Measurements from ENCODE around the gene NCAM2. TPM values are rescaled to one million over a fixed set of nuclear protein-coding genes. Genes with fewer than 3 reads are reported as not detected.

NCAM2 gene
- total and polyA plus RNA-seq, 9 donors: 0.35 to 6.8 (median 1.2) TPM

DNA sequence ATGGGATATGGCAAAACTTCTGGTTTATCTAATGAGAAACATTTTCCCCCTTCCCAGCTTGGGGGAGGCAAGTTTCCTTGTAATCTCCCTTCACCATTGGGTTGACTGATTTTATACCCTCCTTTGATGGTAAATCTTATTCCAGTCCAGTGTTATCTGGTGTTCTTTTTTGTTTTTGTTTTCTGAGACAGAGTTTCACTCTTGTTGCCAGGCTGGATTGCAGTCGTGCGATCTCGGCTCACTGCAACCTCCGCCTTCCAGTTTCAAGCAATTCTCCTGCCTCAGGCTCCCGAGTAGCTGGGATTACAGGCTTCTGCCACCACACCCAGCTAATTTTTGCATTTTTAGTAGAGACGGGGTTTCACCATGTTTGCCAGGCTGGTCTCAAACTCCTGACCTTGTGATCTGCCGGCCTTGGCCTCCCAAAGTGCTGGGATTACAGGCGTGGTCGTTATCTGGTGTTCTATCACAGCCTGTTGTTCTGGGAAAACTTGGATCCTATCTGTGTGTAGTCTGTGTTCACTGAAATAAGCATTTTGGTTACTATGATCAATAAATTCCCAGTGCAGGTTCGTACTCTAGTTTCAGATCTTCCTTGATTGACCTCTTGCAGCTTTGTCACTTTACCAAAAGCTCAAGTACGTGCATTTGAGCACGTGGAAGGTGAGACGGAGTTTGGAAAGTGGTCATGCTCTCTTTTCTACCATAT, 281.1 kb downstream of the NCAM2 start:
- H3K27me3 ChIP-seq: no peaks in the 10 kb centered on the region
- no peak overlapping the region for H3K27ac ChIP-seq
- no peaks in the 10 kb centered on the region for H3K36me3 ChIP-seq
- intact Hi-C loops (cut with DNase I): no loop called here
- no peak overlapping the region for H3K4me3 ChIP-seq
- H3K9me3 ChIP-seq: no peaks in the 10 kb centered on the region
- WGBS, 3 donors: 69 to 79% (median 72%) methylated on average over 13 of the region's 13 CpGs
- TF ChIP-seq EP300 (IDR thresholded peaks at IDR 0.05) (no peak), POLR2A (IDR thresholded peaks at IDR 0.05) (no peak)
- TF ChIP-seq, protein P1, sequence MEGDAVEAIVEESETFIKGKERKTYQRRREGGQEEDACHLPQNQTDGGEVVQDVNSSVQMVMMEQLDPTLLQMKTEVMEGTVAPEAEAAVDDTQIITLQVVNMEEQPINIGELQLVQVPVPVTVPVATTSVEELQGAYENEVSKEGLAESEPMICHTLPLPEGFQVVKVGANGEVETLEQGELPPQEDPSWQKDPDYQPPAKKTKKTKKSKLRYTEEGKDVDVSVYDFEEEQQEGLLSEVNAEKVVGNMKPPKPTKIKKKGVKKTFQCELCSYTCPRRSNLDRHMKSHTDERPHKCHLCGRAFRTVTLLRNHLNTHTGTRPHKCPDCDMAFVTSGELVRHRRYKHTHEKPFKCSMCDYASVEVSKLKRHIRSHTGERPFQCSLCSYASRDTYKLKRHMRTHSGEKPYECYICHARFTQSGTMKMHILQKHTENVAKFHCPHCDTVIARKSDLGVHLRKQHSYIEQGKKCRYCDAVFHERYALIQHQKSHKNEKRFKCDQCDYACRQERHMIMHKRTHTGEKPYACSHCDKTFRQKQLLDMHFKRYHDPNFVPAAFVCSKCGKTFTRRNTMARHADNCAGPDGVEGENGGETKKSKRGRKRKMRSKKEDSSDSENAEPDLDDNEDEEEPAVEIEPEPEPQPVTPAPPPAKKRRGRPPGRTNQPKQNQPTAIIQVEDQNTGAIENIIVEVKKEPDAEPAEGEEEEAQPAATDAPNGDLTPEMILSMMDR (IDR thresholded peaks at IDR 0.05): no peak
- H3K4me1 ChIP-seq (ENCODE audit: insufficient read depth): no peaks in the 10 kb centered on the region
- no peak for DNase-seq

DNA sequence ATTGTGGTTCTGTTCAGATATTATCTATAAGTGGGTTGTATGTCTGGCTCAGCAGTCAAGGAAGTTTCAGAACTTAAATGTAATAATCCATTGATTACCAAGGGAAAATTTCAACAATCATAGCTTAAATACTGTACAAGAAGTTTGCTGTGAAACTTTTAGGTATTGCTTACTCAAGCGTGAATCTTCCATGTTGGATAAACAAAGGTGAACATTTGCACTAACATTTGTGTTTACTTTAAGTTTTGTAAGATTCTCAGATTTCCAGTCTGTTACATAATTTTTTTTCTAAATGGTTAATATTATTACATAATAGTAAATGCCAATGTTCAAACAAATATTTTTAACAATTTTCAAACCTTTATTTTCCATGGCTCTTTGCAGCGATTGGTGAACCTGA, 285.6 kb downstream of the NCAM2 start:
- 91 to 93% (median 92%) methylated on average over 2 of the region's 2 CpGs for WGBS, 3 donors
- no peak overlapping the region for H3K4me3 ChIP-seq
- intact Hi-C loops (cut with DNase I): no loop called here
- no peak overlapping the region for H3K27ac ChIP-seq
- no peaks in the 10 kb centered on the region for H3K27me3 ChIP-seq
- TF ChIP-seq EP300 (IDR thresholded peaks at IDR 0.05) (no peak), POLR2A (IDR thresholded peaks at IDR 0.05) (no peak)
- TF ChIP-seq, protein P1 (IDR thresholded peaks at IDR 0.05): no peak
- no peak for DNase-seq
- no peaks in the 10 kb centered on the region for H3K4me1 ChIP-seq (ENCODE audit: insufficient read depth)
- no peaks in the 10 kb centered on the region for H3K9me3 ChIP-seq
- no peaks in the 10 kb centered on the region for H3K36me3 ChIP-seq

DNA sequence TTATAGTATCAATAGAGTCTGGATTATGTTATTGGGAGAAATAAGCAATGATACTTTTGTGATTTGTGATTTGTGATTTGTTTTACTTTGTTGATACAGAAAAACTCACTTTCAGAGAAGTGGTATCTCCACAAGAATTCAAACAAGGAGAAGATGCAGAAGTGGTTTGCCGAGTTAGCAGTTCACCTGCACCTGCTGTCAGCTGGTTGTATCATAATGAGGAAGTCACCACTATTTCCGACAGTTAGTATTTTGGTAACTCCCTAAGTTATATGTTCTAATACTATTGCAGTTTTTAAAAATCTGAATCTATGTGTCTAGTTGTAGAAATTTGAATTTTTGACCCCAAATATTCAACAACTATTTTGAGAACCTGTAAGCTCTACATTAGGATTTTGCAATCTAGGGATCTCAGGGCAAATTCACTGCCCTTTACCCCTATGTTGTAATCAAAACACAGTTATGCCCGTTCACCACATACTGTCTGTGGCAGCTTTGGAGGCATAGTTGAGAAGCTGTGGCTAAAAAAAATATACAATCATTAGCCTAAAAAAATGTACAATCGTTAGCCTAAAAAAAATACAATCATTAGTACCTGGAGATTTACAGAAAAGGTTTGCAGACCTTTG, 288.1 kb downstream of the NCAM2 start:
- Histone ChIP-seq H3K9me3 (no peaks in the 10 kb centered on the region), H3K27ac (no peak overlapping the region), H3K4me3 (no peak overlapping the region), H3K4me1 (ENCODE audit: insufficient read depth) (no peaks in the 10 kb centered on the region), H3K27me3 (no peaks in the 10 kb centered on the region), H3K36me3 (no peaks in the 10 kb centered on the region)
- TF ChIP-seq EP300 (IDR thresholded peaks at IDR 0.05) (no peak), POLR2A (IDR thresholded peaks at IDR 0.05) (no peak)
- TF ChIP-seq, protein P1 (IDR thresholded peaks at IDR 0.05): no peak
- intact Hi-C loops (cut with DNase I): no loop called here
- DNase-seq: no peak
- WGBS, 3 donors: 66 to 76% (median 76%) methylated on average over 4 of the region's 4 CpGs

DNA sequence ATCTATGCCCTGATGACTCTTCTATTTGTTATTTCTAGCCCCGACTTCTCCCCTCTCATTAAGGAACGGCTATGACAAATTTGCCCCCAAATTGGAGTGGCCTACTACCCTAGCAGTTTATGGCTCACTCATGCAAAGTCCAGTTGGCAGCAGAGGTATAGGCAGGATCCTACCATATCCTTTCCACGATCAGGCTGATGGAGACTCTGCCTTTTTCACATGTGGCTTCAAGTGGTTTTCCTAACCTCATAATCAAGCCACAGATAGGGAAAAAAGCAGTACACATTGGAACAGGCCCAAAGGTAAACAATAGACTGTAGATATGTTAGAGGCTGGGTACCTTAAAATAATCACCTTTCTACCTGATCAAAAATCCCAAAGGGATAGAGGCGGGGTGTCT, 292.5 kb downstream of the NCAM2 start:
- intact Hi-C loops (cut with DNase I): no loop called here
- H3K9me3 ChIP-seq: no peaks in the 10 kb centered on the region
- H3K27ac ChIP-seq: no peak overlapping the region
- H3K27me3 ChIP-seq: no peaks in the 10 kb centered on the region
- WGBS, 3 donors: 87 to 89% (median 88%) methylated on average over 4 of the region's 4 CpGs
- H3K4me3 ChIP-seq: no peak overlapping the region
- no peak for DNase-seq
- no peaks in the 10 kb centered on the region for H3K36me3 ChIP-seq
- H3K4me1 ChIP-seq (ENCODE audit: insufficient read depth): no peaks in the 10 kb centered on the region
- no peak for TF ChIP-seq POLR2A (IDR thresholded peaks at IDR 0.05)
- TF ChIP-seq, protein P1 (IDR thresholded peaks at IDR 0.05): no peak
- no peak for TF ChIP-seq EP300 (IDR thresholded peaks at IDR 0.05)

Data from ovary (tissue), 9 donors.